ENCODE results near the gene TTC23.

The TTC23 gene, protein sequence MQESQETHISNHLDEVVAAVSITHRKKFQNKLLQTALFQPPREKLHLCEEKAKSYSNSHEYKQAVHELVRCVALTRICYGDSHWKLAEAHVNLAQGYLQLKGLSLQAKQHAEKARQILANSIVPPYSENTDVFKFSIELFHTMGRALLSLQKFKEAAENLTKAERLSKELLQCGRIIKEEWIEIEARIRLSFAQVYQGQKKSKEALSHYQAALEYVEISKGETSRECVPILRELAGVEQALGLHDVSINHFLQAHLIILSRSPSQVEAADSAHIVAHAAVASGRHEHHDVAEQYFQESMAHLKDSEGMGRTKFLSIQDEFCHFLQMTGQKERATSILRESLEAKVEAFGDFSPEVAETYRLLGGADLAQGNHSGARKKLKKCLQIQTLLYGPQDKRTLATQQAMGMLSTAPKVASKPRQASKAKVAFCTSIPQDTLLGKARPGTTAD

DNA sequence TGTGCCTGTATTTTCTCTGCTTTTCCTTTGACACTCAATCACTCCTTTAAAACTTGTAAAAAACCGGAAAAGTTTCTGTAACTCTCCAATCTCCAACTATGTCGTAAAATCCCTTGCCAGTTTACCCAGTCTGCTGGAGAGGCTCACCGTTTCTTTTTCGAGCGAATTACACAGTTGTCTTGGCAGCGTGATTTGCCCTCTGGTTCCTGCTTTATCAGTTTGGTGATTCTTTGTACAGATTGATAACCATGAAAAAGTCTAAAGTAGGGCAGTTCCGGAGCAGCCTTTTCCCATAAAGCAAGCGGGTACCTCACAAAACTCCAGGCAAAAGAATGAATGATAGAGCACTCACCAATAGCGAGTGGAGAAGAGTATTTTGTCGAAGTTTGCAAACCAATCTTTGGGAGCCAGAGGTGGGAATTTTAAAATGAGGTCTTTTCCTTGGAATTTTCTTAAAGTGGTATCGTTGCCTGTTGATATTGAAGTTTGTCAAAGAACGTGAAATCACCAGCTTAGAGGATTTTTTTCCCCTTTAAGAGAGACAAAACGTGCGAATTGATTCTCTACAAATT lies at the start of gene TTC23:
TSS of gene TTC23 (minus strand) at position 312 of the 572 bp plus-strand sequence. CDS start 20,869 bp downstream, outside the sequence.
- no peak for DNase-seq

DNA sequence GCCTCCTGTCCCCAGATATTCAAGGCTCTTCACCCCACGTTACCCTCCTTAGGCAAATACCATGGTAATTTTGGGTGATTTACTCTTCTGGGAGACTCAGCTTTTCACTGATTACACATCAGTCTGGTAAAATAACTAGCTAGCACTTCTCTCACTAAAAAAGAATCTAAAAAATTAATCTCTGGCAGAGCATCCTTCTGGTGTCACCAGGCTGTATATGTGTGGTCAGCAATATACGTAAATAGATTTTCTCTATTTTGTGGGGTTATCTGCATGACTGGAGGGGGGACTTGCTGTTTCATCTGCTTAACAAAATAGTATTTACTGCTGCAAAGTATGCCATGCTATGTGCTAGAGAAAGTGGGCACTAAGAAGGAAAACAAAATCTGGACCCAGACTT lies 47.0 kb upstream of the TTC23 start:
- DNase-seq, result no peak

DNA sequence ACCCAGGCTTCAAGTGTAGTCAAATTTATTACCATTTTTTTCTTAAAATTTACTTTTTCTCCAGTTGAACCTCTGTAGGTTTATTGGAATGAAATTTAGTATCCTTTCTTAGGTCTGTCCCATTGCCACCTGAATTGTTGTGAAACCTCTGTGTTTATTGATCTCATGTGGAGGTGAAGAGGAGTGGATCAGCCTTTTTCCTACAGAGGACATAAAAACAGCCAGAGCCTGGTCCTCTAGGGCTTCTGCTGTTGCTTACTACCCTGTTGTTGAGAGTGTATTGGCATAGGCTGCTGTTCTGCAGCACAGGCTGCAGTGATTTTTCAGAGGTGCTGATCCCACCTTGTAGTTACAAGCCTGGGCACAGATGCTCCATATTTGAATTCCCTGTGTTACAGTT lies 46.5 kb upstream of the TTC23 start:
- no peak for DNase-seq

DNA sequence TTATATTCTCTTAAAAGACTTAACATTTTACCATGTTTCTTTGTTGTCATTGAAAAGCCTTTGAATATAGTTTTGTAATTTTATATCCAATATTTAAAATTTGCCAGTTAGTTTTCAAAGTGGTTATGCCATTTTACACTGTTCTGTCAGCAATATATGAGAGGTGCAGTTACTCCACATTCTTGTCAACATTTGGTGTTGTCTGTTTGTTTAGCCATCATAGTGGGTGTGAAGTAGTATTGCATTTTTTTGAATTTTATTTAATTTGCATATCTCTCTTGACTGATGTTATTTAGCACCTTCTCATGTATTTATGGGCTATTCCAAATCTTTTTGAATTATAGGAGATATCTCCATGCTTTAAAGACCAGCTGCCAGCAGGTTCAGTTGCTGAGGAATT lies 42.3 kb upstream of the TTC23 start:
- no peak for DNase-seq

DNA sequence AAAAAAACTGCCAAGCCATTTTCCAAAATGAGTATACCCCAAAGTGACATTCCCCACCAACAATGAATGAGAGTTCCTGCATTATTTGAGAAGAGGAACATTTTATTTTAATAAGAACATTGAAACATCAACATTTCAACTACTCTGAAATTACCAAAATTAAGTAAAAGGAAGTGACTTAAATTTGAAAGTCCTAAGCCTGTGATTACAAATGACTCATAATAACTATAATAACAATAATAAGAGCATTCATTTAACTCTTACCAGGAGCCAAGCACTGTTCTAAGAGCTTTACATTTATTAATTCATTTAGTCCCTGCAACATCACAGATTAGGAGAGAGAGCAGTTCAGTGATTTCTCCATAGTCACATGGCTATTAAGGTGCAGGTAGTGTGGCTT lies 34.3 kb upstream of the TTC23 start:
- DNase-seq, result no peak

DNA sequence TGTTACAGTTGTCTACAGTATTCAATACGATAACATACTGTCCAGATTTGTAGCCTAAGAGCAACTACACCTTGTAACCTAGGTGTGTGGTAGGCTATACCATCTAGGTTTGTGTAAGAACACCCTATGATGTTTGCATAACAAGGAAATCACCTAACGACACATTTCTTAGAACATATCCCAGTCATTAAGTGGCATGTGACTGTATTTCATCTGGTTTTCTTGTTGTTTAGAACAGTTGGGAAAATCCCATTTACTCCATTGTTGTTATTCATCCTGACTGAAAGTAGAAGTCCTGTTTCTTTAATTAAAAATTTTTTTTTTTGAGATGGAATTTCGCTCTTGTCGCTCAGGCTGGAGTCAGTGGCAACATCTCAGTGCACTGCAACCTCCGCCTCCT lies 33.2 kb upstream of the TTC23 start:
- no peak for DNase-seq

DNA sequence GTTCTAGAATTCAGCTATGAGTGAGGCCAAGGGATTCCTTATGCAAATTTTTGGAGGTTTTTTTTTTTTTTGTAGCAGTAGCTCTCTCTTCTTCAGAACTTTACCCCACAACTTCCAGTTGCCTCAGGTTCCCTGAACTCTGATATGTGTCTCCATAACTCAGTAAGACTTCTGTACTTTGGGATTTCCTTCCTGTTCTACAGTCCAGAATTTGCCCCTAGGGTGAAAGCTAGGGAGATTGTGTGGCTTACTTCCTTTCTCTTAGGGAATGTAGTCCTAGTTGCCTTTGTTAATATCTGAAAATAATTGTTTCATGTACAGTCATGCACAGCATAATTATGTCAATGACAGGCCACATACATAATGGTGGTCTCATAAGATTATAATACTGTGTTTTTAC lies 32.7 kb upstream of the TTC23 start:
- no peak for DNase-seq

DNA sequence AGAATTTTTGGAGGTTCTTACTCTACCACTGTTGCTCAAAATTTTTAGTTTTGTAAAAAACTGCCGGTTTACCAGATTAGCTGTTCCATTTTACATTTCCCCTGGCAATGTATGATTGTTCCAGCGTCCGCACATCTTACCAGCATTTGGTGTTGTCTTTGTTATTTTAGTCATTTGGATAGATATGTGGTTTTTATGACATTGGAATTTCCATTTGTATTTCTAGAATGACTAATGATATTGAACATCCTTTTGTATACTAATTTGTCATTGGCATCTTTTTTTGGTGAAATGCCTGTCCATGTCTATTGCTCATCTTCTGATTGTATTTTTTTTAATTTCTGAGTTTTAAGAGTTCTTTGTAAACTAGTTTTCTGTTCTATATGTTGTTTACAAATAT lies 30.4 kb upstream of the TTC23 start:
- DNase-seq, result peak; percentile 22

DNA sequence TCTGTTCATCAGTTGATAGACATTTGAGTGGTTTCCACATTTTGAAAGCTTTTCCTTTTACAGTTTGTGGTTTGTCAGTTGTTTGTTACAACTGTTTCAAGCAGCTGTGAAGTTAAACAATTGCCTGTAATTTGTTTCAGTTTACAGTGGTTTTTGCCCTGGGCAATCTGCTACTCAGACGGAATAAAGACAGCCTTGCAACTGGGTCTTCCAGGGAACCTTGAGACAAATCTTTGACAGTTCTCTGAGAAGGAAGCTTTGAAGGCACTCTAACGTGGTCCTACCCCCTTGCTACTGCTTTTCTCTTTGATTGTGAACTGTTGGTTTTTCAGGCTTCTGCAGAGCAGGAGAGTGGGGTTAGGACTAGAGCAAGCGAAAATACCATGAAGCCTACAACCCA lies 29.9 kb upstream of the TTC23 start:
- DNase-seq, result no peak

DNA sequence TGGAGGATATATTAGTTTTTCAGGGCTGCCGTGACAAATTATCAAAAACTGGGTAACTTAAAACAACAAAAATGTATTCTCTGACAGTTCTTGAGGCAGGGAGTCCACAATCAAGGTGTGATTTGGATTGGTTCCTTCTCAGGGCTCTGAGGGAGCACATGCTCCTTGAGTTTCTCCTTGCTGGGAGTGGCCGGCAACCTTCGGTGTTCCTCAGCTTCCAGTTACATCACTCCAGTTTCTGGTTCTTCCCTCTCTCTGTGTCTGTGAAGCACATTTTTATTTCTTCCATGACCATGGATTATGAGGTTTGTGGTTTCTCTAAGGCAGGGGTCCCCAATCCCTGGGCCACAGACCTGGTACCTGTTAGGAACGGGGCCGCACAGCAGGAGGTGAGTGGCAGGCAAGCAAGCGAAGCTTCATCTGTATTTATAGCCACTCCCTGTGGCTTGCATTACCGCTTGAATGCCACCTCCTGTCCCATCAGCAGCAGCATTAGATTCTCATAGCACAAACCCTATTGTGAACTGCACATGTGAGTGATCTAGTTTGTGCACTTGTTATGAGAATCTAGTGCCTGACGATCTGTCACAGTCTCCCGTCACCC lies 26.2 kb upstream of the TTC23 start:
- DNase-seq, result no peak

DNA sequence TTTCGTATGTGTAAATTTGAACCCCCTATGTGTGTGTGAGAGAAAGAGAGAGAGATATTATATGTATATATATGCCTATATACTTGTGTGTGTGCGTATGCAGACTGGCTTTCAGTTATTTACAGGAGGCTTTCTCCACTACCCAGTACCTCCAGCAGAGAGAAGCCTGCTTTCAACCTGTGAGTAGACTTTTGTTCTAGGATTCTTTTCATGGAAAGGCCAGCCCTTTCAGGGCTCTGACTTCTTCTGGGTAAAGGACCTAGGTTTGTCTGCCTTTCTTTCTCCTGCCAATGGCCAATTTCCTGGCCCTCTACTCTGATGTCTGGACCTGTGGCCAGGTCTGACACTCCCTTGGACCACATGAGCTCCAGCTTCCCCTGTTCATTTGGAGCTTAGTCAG lies 25.7 kb upstream of the TTC23 start:
- no peak for DNase-seq

DNA sequence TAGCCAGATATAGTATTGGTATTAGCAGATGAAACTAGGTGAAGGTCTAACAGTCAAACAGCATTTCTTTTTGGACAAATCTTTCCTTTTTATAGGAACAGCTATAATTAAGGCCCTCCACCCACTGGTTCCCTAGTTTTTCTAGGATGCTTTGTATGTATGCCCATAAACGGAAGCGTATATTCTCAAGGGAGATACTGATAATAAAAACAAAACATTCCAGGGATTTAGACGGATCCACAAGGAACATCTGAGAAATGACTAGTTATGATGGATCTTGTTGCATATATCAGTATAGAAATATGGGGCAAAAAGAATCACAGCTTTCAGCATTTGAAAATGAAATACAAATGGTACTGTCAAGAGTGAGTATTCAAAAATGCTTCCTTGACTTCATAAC lies 24.4 kb upstream of the TTC23 start:
- DNase-seq, result no peak

DNA sequence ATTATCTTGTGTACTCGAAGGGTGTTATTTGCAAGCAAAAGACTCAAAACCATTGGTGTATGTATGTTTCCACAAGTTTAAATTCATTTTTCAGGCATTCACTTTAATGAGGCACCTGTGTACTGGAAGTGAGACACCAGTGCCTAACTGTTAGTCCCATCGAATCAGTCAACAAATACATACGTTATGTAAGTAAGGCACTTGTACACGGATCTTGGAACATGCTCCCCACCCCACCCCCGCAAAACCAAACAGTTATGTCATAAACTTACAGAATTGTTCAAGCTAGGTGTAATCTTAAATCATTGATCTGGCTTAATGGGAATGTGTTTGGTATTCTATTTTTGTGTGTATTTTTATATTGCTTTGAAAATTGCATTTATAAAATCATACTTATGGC lies 19.1 kb upstream of the TTC23 start:
- no peak for DNase-seq

DNA sequence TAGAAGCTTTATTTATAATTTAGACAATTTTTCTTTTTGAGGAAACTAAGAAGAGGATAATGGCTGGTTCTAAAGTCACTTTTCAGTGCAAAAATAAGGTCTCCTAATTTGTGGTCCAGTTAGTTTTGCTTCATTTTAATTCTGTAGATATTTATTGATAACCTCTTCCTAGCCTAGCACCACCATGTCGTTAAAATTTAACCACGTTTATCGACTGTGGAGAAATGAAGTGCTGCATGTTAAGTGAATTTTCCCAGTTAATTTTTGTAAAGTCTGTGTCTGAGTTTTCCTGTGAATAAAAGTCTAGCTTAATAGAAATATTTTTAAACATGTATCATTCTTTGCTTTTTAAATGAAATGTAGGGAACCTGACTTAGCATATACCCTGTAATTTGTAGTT lies 18.6 kb upstream of the TTC23 start:
- DNase-seq, result no peak

DNA sequence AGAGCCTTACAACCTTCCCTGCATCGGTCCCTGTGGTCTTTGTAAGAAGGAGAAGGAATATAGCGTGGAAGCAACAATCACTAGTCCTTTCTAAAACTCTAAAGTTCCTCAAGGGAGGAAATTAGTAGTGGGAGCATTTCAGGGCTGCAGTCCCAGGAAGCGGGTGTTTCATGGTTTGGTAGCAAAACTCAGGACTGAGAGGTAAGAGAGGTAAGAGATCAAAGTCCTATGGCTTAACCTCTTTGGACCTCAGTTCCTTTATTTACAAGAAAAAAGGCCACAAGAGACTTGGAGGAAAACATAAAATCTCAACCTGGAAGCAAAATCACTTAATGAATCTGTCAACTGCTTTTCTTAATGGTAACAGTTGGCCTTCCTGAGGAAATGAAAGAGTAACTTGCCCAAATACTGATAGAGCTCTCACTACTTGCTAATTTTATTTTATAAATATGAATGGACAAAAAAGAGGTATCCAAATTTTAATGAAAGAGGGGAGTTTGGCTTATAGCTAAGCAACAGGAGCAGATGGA lies 16.2 kb upstream of the TTC23 start:
- no peak for DNase-seq

DNA sequence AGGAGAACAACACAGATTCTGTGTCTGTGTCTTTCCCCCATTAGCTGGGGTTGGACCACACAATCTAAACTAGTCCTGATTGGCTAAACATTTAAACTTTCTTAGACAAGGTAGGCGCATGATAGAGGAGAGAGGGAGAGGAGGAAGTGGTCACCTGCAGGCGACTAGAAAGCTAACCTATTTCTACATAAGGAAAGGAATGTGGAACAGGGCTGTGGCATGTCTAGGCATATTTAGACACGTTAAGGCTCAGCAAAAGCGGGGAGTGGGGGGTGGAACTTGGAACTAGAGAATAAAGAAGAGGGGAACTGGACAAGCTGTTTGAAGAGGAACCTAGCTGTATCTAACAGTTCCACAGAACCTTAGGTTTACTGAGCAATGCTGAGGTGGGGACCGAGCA lies 14.7 kb upstream of the TTC23 start:
- no peak for DNase-seq

DNA sequence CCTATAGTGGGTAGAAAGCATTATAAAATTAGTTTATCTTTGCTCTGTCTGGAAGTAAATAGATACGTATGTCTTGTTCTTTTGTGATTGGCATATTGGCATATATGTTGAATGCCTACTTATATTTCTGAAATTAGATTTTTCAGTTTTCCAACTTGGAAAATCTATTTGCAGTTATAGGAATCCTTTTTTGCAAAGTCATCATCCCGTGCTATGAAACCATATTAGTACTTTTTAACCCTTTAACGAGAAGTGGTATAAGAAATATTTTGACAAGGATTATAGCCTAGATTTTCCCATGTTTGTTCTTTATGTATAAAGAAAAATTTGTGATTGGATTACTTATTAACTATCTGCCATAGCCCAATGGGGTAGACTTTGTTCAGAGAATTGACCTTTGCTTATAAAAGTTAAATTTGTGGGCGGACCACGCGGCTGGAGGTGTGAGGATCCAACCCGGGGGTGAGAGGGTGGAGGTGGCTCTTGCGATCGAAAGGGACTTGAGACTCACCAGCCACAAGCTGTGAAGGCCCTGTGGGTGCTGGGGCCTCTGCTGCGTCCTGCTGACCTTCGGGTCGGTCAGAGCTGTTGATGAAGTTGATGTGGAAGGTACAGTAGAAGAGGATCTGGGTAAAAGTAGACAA lies 7.8 kb upstream of the TTC23 start:
- DNase-seq, result no peak

DNA sequence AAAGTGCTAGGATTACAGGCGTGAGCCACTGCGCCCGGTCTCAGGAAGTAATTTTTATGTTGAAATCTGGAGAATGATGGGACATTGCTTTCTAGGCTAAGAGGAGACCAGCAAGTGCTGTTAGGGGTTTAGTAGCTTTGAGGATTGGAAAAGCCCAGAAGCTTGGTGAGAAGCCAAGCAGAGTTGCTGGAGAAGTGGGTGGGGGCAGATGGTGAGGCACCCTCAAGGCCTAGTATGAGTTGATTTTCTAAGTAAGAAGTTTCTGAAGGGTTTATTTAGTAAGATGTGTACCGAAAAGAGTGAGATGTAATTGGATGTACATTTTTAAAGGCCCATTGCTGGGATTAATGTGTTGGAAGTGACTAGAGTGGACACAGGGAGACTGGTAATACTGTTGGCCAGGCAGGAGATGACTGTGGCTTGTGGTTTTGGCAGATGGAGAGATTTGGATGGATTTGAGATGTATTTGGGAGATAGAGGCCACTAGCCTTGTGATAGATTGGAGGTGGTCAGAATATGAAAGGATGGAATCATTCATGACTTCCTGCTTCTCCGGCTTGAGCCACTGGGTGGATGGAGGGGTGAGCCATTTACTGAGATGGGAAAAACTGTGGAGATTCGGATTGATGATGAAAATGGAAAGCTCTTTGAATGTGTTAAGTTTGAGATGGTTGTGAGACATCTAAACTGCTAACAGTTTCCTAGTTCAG lies 4.2 kb upstream of the TTC23 start:
- DNase-seq, result peak; percentile 14

DNA sequence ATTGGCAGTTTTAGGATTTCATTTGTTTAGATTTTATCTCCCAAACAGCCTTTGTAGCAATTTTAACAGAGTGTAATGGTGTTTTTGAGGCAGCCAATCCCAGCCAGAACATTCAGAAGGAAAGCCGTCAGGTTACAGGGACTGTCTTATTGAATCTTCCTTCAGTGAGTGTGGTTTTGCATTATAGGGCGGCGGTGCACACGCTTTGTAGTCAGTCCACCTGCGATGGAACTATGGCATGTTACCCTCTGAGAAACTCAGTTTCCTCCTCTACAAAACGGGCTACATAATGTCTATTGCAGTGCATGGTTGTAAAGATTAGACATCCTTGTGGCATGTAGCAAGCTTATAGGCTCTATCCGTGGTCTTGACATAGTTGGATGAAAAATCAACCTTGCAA lies 2.9 kb upstream of the TTC23 start:
- no peak for DNase-seq

DNA sequence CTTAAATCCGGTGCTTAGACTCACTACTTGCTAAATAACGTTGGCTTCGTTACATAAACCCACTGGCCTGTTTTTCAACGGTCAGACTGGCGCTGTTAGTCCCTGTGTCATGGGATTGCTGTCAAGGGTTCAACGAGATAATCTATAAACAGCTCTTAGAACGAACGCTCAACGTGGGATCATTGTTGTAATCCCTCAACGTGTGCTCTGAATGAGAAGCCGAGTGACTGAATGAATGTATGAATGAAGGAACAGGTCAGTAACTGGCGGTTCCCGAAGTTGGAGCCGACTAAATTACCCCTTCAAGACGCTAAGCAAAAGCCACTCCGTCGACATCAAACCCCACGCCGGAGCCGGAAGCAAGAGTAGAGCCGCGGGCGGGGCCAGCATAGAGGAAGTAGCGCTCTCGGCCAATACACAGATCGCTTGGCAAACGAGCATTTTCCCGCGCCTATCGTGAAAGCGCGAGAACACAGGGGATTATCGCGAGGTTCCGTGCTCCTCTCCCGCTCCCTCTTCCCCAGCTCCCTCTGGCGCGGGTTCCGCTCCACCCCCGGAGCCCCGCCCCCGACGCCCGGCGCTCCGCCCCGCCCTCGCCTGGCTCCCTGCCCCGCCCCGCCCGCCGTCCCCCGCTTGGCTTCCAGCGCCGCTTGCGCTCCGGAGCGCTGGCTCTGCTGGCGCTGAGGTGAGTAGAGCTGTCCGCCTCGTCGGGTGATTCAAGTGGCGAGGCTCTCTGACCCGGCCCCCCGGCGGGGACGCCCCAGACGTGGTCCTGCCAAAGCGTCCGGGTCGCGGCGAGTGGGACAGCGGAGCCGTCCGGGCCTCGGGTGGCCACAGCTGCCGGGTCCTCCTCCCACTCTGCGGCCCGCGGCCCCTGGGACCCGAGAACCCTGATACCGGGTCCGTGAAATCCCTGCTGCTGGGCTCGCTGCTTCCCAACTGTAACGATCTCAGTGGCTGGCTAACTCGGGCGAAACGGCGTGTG lies 1.8 kb upstream of the TTC23 start, which contains the start of gene LRRC28:
TSS of gene LRRC28 (plus strand) at position 625 of the 985 bp plus-strand sequence. CDS start 4,477 bp downstream, outside the sequence.
- DNase-seq, result peak; percentile 97

DNA sequence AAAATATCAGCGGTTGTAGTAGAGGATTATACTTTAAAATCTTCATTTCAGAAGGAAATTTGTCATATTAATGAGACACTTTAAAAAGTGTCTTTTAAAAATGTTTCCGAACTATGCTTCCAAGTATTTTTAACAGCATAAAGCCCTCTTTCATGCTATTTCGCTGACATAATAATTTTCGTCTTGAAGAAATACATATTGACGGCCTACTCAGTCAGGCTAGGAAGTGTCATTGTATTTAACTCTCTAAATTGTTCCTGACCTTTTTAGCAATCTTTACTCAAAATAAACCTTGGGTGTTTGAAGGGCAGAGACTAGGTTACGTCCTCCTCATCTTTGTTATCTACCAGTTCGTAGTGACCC lies 1.1 kb upstream of the TTC23 start:
- DNase-seq, result no peak

DNA sequence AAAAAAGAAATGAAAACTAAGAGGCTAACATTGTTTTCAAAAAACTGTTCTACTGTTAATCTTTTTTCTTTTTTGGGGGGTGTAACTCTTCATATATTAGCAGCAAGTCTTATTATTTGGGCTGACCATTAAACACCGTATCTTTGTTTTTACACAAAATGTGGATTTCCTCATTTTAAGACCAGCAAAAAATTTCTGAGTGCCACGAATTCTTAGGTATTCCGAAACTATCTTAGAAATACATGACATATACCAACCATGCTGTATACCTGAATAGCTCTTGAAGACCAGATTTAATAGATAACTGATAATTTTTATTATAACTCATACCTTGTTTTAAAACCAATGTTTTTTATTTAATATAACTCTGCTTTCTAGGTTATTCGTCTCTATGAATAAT lies 620 bp upstream of the TTC23 start:
- no peak for DNase-seq
